Measurements from ENCODE around the gene UXS1. TPM values are rescaled to one million over a fixed set of nuclear protein-coding genes. Genes with fewer than 3 reads are reported as not detected.

Gene UXS1
- total and polyA plus RNA-seq, 8 donors: 4.3 to 23.6 (median 10.4) TPM

DNA sequence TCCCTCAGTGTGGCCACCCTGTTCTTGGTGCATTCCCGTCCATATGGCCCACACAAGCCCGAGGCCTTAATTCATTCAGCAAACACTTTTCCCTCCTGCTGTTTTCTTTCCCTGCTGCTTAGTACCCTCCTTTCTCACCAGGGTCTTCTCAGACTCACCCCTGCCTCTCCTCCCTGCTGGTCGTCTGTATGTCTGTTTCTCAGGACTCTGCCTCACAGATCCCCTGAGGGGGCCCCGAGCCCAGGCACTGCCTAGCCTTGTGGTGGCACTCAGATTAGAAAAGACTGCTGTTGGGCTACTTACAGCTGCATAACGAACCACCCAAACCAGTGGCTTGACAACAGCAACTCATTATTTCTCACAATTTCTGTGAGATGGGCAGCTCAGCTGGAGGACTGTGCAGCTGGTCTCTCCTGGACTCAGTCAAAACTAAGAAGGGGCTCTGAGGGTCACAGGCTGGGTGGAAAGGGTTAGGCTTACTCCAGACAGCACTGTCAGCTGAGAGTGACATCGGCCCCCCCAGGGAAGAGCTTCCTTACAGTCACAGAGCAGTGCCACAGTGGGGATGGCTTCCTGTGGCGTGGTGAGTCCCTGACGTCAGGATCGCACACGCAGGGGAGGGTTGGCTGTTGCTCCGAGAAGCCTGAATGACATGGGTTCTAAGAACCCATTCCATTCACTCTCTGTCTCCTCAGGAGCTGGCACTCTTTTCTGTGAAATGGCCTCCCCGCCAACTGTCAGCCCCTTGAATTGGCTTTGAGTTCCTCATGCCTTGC is 139.0 kb downstream of the UXS1 start:
- 74 to 84% methylated on average over 12 of the region's 12 CpGs for WGBS, 2 donors
- TF ChIP-seq, protein P1, sequence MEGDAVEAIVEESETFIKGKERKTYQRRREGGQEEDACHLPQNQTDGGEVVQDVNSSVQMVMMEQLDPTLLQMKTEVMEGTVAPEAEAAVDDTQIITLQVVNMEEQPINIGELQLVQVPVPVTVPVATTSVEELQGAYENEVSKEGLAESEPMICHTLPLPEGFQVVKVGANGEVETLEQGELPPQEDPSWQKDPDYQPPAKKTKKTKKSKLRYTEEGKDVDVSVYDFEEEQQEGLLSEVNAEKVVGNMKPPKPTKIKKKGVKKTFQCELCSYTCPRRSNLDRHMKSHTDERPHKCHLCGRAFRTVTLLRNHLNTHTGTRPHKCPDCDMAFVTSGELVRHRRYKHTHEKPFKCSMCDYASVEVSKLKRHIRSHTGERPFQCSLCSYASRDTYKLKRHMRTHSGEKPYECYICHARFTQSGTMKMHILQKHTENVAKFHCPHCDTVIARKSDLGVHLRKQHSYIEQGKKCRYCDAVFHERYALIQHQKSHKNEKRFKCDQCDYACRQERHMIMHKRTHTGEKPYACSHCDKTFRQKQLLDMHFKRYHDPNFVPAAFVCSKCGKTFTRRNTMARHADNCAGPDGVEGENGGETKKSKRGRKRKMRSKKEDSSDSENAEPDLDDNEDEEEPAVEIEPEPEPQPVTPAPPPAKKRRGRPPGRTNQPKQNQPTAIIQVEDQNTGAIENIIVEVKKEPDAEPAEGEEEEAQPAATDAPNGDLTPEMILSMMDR (IDR thresholded peaks at IDR 0.05): no peak
- DNase-seq (no peak), ATAC-seq (no peak), FAIRE-seq (no peak)
- H3K27ac ChIP-seq: no peak overlapping the region
- intact Hi-C loops (cut with DNase I): no loop called here
- no peaks in the 10 kb centered on the region for H3K27me3 ChIP-seq
- H3K4me3 ChIP-seq: no peak overlapping the region
- H3K36me3 ChIP-seq: no peaks in the 10 kb centered on the region
- H3K9me3 ChIP-seq: no peaks in the 10 kb centered on the region
- H3K4me1 ChIP-seq: no peaks in the 10 kb centered on the region

DNA sequence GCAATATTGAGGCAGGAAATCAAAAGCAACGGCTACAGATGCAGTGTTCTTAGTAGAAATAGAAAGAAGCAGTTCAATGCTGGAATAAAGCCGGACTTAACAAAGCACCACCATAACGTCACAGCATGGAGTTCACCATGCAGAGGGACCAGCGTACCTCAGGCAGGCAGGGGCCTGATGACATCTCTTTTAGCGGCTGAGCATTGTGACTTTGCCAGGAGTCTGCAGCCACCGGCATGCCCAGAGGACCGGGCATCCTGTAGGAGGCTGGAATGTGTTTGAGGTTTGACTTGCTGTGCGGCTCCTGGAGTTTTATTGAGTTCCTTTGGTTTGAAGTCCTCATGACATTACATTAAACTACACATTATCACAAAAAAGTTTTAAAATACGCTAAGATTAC is 139.8 kb downstream of the UXS1 start:
- H3K27me3 ChIP-seq: no peaks in the 10 kb centered on the region
- no peak for FAIRE-seq
- ATAC-seq: no peak
- no peak overlapping the region for H3K4me3 ChIP-seq
- TF ChIP-seq, protein P1 (IDR thresholded peaks at IDR 0.05): no peak
- no peaks in the 10 kb centered on the region for H3K9me3 ChIP-seq
- intact Hi-C loops (cut with DNase I): no loop called here
- no peak for DNase-seq
- H3K4me1 ChIP-seq: no peaks in the 10 kb centered on the region
- H3K27ac ChIP-seq: no peak overlapping the region
- H3K36me3 ChIP-seq: no peaks in the 10 kb centered on the region
- 83 to 90% methylated on average over 9 of the region's 9 CpGs for WGBS, 2 donors

DNA sequence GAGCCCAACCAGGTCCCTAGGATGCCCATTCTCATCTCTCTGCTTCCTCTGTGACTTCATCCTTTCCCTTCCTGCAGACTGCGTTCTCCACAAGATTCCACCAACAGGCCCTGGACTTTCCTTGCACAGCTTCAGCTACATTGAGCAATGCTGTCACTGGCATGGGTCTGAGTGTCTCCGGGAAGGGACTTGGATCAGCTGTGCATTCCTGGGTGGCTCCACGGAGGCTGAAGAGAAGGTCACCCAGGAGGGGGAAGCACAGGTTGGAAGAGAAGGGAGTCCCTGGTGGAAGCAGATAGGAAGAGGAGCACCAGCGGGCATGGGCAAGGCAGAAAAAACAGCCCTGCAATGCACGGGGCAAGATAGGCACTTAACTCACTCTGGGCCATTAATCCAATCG is 140.5 kb downstream of the UXS1 start:
- no peaks in the 10 kb centered on the region for H3K4me1 ChIP-seq
- intact Hi-C loops (cut with DNase I): no loop called here
- H3K9me3 ChIP-seq: no peaks in the 10 kb centered on the region
- FAIRE-seq (no peak), ATAC-seq (no peak), DNase-seq (no peak)
- H3K36me3 ChIP-seq: no peaks in the 10 kb centered on the region
- H3K27ac ChIP-seq: no peak overlapping the region
- no peaks in the 10 kb centered on the region for H3K27me3 ChIP-seq
- TF ChIP-seq, protein P1 (IDR thresholded peaks at IDR 0.05): no peak
- H3K4me3 ChIP-seq: no peak overlapping the region
- 84 to 88% methylated on average over 6 of the region's 6 CpGs for WGBS, 2 donors

DNA sequence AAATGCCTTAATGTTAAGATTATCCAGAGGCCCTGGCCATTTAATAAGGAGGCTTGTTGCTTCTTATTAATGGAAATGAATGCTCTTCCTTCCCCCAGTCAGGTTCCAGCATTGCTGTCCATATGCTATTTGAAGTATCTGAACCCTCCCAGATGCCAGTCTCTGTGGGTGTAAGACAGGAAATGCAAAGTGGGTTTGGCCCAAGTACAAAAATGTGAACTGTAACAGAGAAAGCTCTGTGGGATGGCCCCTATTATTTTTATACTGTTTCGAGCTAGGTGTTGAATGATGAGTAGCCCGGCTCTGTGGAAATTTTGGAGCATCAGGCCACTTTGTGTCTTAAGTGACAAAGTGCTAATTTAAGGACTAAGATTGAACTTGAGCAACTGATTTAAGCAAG is 141.0 kb downstream of the UXS1 start:
- H3K27ac ChIP-seq: no peak overlapping the region
- DNase-seq (no peak), ATAC-seq (no peak), FAIRE-seq (no peak)
- 73 to 79% methylated on average over 2 of the region's 2 CpGs for WGBS, 2 donors
- H3K4me1 ChIP-seq: no peaks in the 10 kb centered on the region
- no peaks in the 10 kb centered on the region for H3K36me3 ChIP-seq
- H3K27me3 ChIP-seq: no peaks in the 10 kb centered on the region
- intact Hi-C loops (cut with DNase I): no loop called here
- H3K9me3 ChIP-seq: no peaks in the 10 kb centered on the region
- TF ChIP-seq, protein P1 (IDR thresholded peaks at IDR 0.05): no peak
- no peak overlapping the region for H3K4me3 ChIP-seq

DNA sequence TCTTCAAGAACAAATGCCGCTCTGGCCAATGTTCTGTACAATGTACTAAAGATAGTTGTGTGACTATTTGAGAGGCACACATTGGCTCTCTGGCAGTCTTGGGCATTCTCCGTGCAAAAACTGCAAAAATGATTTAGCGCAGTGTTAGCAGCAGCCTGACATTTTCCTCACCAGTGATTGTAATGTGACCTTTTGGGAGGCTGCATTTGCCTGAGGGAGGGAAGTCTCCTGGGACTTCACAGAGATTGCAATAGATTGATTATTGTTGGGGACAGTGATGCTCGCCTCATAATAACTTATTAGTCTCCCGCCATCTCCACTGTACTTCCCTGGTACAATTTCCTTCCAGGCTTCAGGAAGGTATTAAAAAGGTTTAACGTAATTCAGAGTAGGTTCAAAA is 149.2 kb downstream of the UXS1 start:
- Histone ChIP-seq H3K4me1 (no peaks in the 10 kb centered on the region), H3K27ac (no peak overlapping the region), H3K27me3 (no peaks in the 10 kb centered on the region), H3K9me3 (no peaks in the 10 kb centered on the region), H3K4me3 (no peak overlapping the region), H3K36me3 (no peaks in the 10 kb centered on the region)
- intact Hi-C loops (cut with DNase I): no loop called here
- DNase-seq: no peak
- ATAC-seq: no peak
- TF ChIP-seq, protein P1 (IDR thresholded peaks at IDR 0.05): no peak
- 77 to 78% methylated on average over 6 of the region's 6 CpGs for WGBS, 2 donors
- no peak for FAIRE-seq

Data from pancreas (tissue), 10 donors.